Measurements from ENCODE around the gene SEL1L3.

GRCh38 chr4:25801594-25801993 is 61.2 kb downstream of the SEL1L3 start:
- TF ChIP-seq CTCF (IDR thresholded peaks at IDR 0.05) = no peak
- TF ChIP-seq POLR2A (IDR thresholded peaks at IDR 0.05) = no peak
